GM12875 (cell line): ENCODE results near the gene INSL3.

ENCODE experiments used
- H3K4me3 ChIP-seq: one replicate; pipeline ENCODE4 v1.5.1; 2011; ENCODE audit warnings: low read depth, low read length, control low read depth
- TF ChIP-seq, protein P1 (sequence below): IDR thresholded peaks from 2 replicates; pipeline ENCODE4 v1.5.1; 2011; ENCODE audit warnings: low read depth, mild to moderate bottlenecking, control low read depth, inconsistent platforms, low read length, moderate library complexity, borderline replicate concordance; ENCODE audit not compliant: insufficient read depth

INSL3 gene

GRCh38 chr19:17770613-17771012, 50.7 kb downstream of the INSL3 start:
- H3K4me3 ChIP-seq = no peak overlapping the region
- TF ChIP-seq, protein P1, sequence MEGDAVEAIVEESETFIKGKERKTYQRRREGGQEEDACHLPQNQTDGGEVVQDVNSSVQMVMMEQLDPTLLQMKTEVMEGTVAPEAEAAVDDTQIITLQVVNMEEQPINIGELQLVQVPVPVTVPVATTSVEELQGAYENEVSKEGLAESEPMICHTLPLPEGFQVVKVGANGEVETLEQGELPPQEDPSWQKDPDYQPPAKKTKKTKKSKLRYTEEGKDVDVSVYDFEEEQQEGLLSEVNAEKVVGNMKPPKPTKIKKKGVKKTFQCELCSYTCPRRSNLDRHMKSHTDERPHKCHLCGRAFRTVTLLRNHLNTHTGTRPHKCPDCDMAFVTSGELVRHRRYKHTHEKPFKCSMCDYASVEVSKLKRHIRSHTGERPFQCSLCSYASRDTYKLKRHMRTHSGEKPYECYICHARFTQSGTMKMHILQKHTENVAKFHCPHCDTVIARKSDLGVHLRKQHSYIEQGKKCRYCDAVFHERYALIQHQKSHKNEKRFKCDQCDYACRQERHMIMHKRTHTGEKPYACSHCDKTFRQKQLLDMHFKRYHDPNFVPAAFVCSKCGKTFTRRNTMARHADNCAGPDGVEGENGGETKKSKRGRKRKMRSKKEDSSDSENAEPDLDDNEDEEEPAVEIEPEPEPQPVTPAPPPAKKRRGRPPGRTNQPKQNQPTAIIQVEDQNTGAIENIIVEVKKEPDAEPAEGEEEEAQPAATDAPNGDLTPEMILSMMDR = no peak

- TF ChIP-seq, protein P1 = no peak
These were observed 53.8 kb downstream of the INSL3 start for GRCh38 chr19:17767559-17767958.

GRCh38 chr19:17766543-17767131, 54.7 kb downstream of the INSL3 start:
- H3K4me3 ChIP-seq = no peak overlapping the region
- TF ChIP-seq, protein P1 = peak; percentile 95

More at GRCh38 chr19:17767559-17767958, 53.8 kb downstream of the INSL3 start:
- no peak overlapping the region for H3K4me3 ChIP-seq
